ENCODE results near the gene TTC39A.

Gene TTC39A

GRCh38 chr1:51341876-51342496 is 11.6 kb upstream of the TTC39A start:
- no peaks in the 10 kb centered on the region for H3K9me3 ChIP-seq (ENCODE audit: control insufficient read depth in 5 of 5, low read length in 5 of 5)
- no peak overlapping the region for H3K9ac ChIP-seq (ENCODE audit: low read length in 5 of 5)
- peaks cover 13 to 37% (median 24%) of the 10 kb centered on the region in 5 donors for H3K27me3 ChIP-seq (ENCODE audit: control insufficient read depth in 5 of 5, insufficient read depth in 4 of 5, low read length in 5 of 5)
- H3K4me3 ChIP-seq (ENCODE audit: low read depth in 1 of 5, low read length in 5 of 5): no peak overlapping the region
- H3K36me3 ChIP-seq (ENCODE audit: control insufficient read depth in 5 of 5, insufficient read depth in 5 of 5, low read length in 5 of 5): no peaks in the 10 kb centered on the region
- peaks cover 0 to 20% (median 16%) of the 10 kb centered on the region in 5 donors for H3K4me1 ChIP-seq (ENCODE audit: control insufficient read depth in 5 of 5, insufficient read depth in 5 of 5, low read length in 5 of 5)
- no peak overlapping the region for H3K27ac ChIP-seq (ENCODE audit: low read depth, low read length)

GRCh38 chr1:51340380-51340779 is 10.0 kb upstream of the TTC39A start:
- H3K9me3 ChIP-seq (ENCODE audit: control insufficient read depth in 5 of 5, low read length in 5 of 5): no peaks in the 10 kb centered on the region
- H3K27me3 ChIP-seq (ENCODE audit: control insufficient read depth in 5 of 5, insufficient read depth in 4 of 5, low read length in 5 of 5): peaks cover 11 to 31% (median 20%) of the 10 kb centered on the region in 5 donors
- H3K4me3 ChIP-seq (ENCODE audit: low read depth in 1 of 5, low read length in 5 of 5): no peak overlapping the region
- no peak overlapping the region for H3K9ac ChIP-seq (ENCODE audit: low read length in 5 of 5)
- peaks cover 0 to 9% (median 9%) of the 10 kb centered on the region in 5 donors for H3K4me1 ChIP-seq (ENCODE audit: control insufficient read depth in 5 of 5, insufficient read depth in 5 of 5, low read length in 5 of 5)
- H3K36me3 ChIP-seq (ENCODE audit: control insufficient read depth in 5 of 5, insufficient read depth in 5 of 5, low read length in 5 of 5): no peaks in the 10 kb centered on the region
- no peak overlapping the region for H3K27ac ChIP-seq (ENCODE audit: low read depth, low read length)

GRCh38 chr1:51336711-51337110 is 6.3 kb upstream of the TTC39A start:
- no peaks in the 10 kb centered on the region for H3K36me3 ChIP-seq (ENCODE audit: control insufficient read depth in 5 of 5, insufficient read depth in 5 of 5, low read length in 5 of 5)
- no peaks in the 10 kb centered on the region for H3K9me3 ChIP-seq (ENCODE audit: control insufficient read depth in 5 of 5, low read length in 5 of 5)
- no peaks in the 10 kb centered on the region for H3K4me1 ChIP-seq (ENCODE audit: control insufficient read depth in 5 of 5, insufficient read depth in 5 of 5, low read length in 5 of 5)
- H3K9ac ChIP-seq (ENCODE audit: low read length in 5 of 5): no peak overlapping the region
- no peak overlapping the region for H3K4me3 ChIP-seq (ENCODE audit: low read depth in 1 of 5, low read length in 5 of 5)
- H3K27me3 ChIP-seq (ENCODE audit: control insufficient read depth in 5 of 5, insufficient read depth in 4 of 5, low read length in 5 of 5): peaks cover 0 to under 1% (median 0%) of the 10 kb centered on the region in 5 donors
- H3K27ac ChIP-seq (ENCODE audit: low read depth, low read length): no peak overlapping the region

GRCh38 chr1:51336004-51336403 is 5.6 kb upstream of the TTC39A start:
- no peak overlapping the region for H3K27ac ChIP-seq (ENCODE audit: low read depth, low read length)
- peaks cover 0 to 6% (median 2%) of the 10 kb centered on the region in 5 donors for H3K27me3 ChIP-seq (ENCODE audit: control insufficient read depth in 5 of 5, insufficient read depth in 4 of 5, low read length in 5 of 5)
- H3K4me1 ChIP-seq (ENCODE audit: control insufficient read depth in 5 of 5, insufficient read depth in 5 of 5, low read length in 5 of 5): peaks cover 0 to 6% (median 5%) of the 10 kb centered on the region in 5 donors
- no peaks in the 10 kb centered on the region for H3K9me3 ChIP-seq (ENCODE audit: control insufficient read depth in 5 of 5, low read length in 5 of 5)
- H3K4me3 ChIP-seq (ENCODE audit: low read depth in 1 of 5, low read length in 5 of 5): no peak overlapping the region
- no peaks in the 10 kb centered on the region for H3K36me3 ChIP-seq (ENCODE audit: control insufficient read depth in 5 of 5, insufficient read depth in 5 of 5, low read length in 5 of 5)
- no peak overlapping the region for H3K9ac ChIP-seq (ENCODE audit: low read length in 5 of 5)

- Histone ChIP-seq H3K27me3 (ENCODE audit: control insufficient read depth in 5 of 5, insufficient read depth in 4 of 5, low read length in 5 of 5) (peaks cover 0 to 17% (median 13%) of the 10 kb centered on the region in 5 donors), H3K9ac (ENCODE audit: low read length in 5 of 5) (no peak overlapping the region), H3K36me3 (ENCODE audit: control insufficient read depth in 5 of 5, insufficient read depth in 5 of 5, low read length in 5 of 5) (no peaks in the 10 kb centered on the region), H3K9me3 (ENCODE audit: control insufficient read depth in 5 of 5, low read length in 5 of 5) (no peaks in the 10 kb centered on the region), H3K4me1 (ENCODE audit: control insufficient read depth in 5 of 5, insufficient read depth in 5 of 5, low read length in 5 of 5) (peaks cover 3 to 21% (median 10%) of the 10 kb centered on the region in 5 donors), H3K27ac (ENCODE audit: low read depth, low read length) (no peak overlapping the region), H3K4me3 (ENCODE audit: low read depth in 1 of 5, low read length in 5 of 5) (peak overlapping the region in 2 of 5 donors; percentile 14 to 56)
Observed at GRCh38 chr1:51331206-51332100, 1.1 kb upstream of the TTC39A start.

GRCh38 chr1:51329443-51330325 is 678 bp downstream of the TTC39A start:
- Histone ChIP-seq H3K4me1 (ENCODE audit: control insufficient read depth in 5 of 5, insufficient read depth in 5 of 5, low read length in 5 of 5) (peaks cover 3 to 21% (median 10%) of the 10 kb centered on the region in 5 donors), H3K4me3 (ENCODE audit: low read depth in 1 of 5, low read length in 5 of 5) (no peak overlapping the region), H3K9me3 (ENCODE audit: control insufficient read depth in 5 of 5, low read length in 5 of 5) (no peaks in the 10 kb centered on the region), H3K9ac (ENCODE audit: low read length in 5 of 5) (no peak overlapping the region), H3K27ac (ENCODE audit: low read depth, low read length) (no peak overlapping the region), H3K36me3 (ENCODE audit: control insufficient read depth in 5 of 5, insufficient read depth in 5 of 5, low read length in 5 of 5) (no peaks in the 10 kb centered on the region), H3K27me3 (ENCODE audit: control insufficient read depth in 5 of 5, insufficient read depth in 4 of 5, low read length in 5 of 5) (peaks cover 0 to 17% (median 13%) of the 10 kb centered on the region in 5 donors)

- Histone ChIP-seq H3K9ac (ENCODE audit: low read length in 5 of 5) (no peak overlapping the region), H3K27me3 (ENCODE audit: control insufficient read depth in 5 of 5, insufficient read depth in 4 of 5, low read length in 5 of 5) (peaks cover 0 to 17% (median 13%) of the 10 kb centered on the region in 5 donors), H3K4me3 (ENCODE audit: low read depth in 1 of 5, low read length in 5 of 5) (no peak overlapping the region), H3K4me1 (ENCODE audit: control insufficient read depth in 5 of 5, insufficient read depth in 5 of 5, low read length in 5 of 5) (peaks cover 3 to 21% (median 10%) of the 10 kb centered on the region in 5 donors), H3K36me3 (ENCODE audit: control insufficient read depth in 5 of 5, insufficient read depth in 5 of 5, low read length in 5 of 5) (no peaks in the 10 kb centered on the region), H3K9me3 (ENCODE audit: control insufficient read depth in 5 of 5, low read length in 5 of 5) (no peaks in the 10 kb centered on the region), H3K27ac (ENCODE audit: low read depth, low read length) (no peak overlapping the region)
Observed at GRCh38 chr1:51328926-51329325, 1.4 kb downstream of the TTC39A start.

- Histone ChIP-seq H3K27ac (ENCODE audit: low read depth, low read length) (no peak overlapping the region), H3K4me3 (ENCODE audit: low read depth in 1 of 5, low read length in 5 of 5) (no peak overlapping the region), H3K36me3 (ENCODE audit: control insufficient read depth in 5 of 5, insufficient read depth in 5 of 5, low read length in 5 of 5) (no peaks in the 10 kb centered on the region), H3K27me3 (ENCODE audit: control insufficient read depth in 5 of 5, insufficient read depth in 4 of 5, low read length in 5 of 5) (peaks cover 0 to 17% (median 13%) of the 10 kb centered on the region in 5 donors), H3K9me3 (ENCODE audit: control insufficient read depth in 5 of 5, low read length in 5 of 5) (no peaks in the 10 kb centered on the region), H3K4me1 (ENCODE audit: control insufficient read depth in 5 of 5, insufficient read depth in 5 of 5, low read length in 5 of 5) (peaks cover 3 to 21% (median 10%) of the 10 kb centered on the region in 5 donors), H3K9ac (ENCODE audit: low read length in 5 of 5) (no peak overlapping the region)
Observed at GRCh38 chr1:51328279-51328678, 2.1 kb downstream of the TTC39A start.

GRCh38 chr1:51327386-51327785 is 3.0 kb downstream of the TTC39A start:
- H3K27me3 ChIP-seq (ENCODE audit: control insufficient read depth in 5 of 5, insufficient read depth in 4 of 5, low read length in 5 of 5): peaks cover 0 to 17% (median 13%) of the 10 kb centered on the region in 5 donors
- H3K9ac ChIP-seq (ENCODE audit: low read length in 5 of 5): no peak overlapping the region
- no peak overlapping the region for H3K27ac ChIP-seq (ENCODE audit: low read depth, low read length)
- no peaks in the 10 kb centered on the region for H3K36me3 ChIP-seq (ENCODE audit: control insufficient read depth in 5 of 5, insufficient read depth in 5 of 5, low read length in 5 of 5)
- no peak overlapping the region for H3K4me3 ChIP-seq (ENCODE audit: low read depth in 1 of 5, low read length in 5 of 5)
- H3K9me3 ChIP-seq (ENCODE audit: control insufficient read depth in 5 of 5, low read length in 5 of 5): no peaks in the 10 kb centered on the region
- peaks cover 3 to 21% (median 10%) of the 10 kb centered on the region in 5 donors for H3K4me1 ChIP-seq (ENCODE audit: control insufficient read depth in 5 of 5, insufficient read depth in 5 of 5, low read length in 5 of 5)
